Stimulated activated CD4-positive, alpha-beta T cell treated with anti-CD3 and anti-CD28 coated beads, Interleukin-15, amount 100 ng/mL, for 24 hours (primary cell): ENCODE results near the gene ARHGEF11.

ENCODE experiments used
- DNase-seq: peaks from one replicate; pipeline ENCODE4 v3.0.0-alpha.2; 2020

The ARHGEF11 gene

DNA sequence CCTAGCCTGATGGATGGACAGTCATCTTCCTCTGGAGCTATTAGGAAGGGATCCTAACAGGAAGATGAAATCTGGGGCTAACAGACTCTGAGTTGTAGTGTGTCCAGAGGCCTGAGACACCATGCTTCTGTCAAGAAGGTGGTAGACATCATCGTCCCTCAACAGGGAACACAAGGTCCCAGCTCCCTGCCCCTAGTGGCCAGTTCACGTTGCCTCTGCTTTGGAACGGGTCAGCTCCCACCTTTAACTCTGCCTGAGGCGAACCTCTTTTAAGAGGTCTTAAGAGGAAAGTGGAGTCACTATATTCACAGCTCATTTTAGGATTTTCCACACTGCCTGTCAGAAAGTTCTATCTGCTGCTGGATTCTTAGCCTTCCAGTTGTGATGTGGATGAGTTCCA lies 96.8 kb downstream of the ARHGEF11 start:
- DNase-seq: no peak

DNA sequence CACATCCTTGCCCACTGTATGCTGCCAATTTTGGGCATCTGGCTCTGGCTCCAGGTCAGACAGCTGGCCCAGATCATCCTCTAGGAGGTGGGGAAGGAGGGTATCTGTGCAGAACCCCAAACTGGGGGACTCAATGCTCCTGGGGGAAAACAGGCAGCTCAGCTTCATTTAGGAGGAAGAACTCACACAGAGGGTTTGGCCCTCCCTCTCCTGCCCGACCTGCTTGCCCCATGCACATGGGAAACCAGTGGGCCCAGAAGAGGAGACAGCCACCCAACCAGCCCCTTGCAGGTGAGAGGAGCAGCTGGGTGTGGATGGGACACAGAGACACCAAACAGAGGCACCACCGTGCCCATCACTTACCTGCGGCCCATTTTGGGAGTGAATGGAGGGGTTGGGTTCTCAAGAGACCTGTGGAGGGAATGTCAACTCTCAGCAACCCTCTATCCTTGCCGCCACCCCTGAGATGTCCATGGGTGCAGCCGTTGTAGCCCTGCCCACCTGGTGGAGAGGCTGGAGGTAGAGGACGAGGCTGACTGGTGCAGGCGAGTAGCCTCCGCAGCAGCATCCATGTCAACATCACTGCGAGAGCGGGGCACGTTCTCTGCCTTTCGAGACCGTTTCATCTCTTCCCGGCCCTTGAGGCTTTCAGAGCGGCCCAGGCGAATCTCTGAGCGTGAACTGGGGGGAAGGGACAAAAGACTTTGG lies 97.6 kb downstream of the ARHGEF11 start:
- DNase-seq: no peak

DNA sequence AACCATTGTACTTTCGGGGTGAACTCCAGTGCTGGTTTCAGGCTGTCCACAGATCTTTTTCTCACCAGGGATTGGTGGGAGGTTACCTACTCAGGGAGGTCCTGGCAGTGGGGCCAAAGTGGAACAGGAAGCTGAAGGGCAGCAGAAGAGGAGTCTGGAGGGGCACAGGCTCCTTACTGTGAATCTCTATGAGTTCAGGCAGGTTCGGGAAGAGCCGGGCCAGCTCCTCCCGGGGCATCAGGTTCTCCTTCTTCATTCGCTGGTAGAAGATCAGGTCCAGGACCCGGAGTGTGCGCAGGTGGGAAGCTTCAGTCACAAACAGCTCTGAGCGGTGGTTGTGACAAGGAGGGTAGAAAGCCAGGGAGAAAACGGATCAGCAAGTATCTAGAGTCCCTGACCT lies 98.4 kb downstream of the ARHGEF11 start:
- DNase-seq: no peak

DNA sequence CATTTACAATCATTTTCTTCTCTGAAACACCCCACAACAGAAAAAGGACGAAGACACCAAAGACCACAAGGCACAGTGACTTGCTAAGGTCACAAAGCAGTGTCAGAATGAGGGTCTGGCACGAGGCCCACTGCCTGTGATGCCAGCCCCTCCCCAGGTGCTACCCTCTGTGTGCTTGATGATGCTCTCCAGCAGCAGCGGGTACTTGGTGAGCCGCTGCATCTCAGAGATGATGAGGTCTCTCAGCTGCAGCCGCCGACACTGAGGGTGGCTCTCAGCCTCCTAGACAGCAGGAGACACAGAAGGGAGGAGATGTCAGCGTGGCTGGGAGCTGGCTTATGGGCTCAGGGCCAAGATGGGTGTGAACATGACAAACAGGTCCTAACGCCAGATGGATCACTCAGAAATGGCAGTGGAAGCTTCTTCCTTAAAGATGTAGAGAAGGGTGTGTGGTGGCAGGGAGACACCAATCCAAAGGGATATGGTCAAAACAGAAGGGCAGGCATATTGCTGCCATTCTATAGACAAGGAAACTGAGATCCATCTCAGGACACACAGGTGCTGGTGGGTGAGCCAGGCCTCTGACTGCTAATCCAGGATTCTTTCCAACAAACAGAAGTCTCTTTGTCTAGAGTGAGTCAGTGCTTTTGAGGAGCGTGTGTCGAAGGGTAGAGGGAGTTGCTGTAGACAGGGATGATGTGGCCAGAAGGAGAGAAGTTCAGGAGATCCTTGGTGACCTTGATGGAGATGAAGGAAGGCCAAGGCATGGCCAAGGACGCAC lies 99.5 kb downstream of the ARHGEF11 start:
- no peak for DNase-seq

DNA sequence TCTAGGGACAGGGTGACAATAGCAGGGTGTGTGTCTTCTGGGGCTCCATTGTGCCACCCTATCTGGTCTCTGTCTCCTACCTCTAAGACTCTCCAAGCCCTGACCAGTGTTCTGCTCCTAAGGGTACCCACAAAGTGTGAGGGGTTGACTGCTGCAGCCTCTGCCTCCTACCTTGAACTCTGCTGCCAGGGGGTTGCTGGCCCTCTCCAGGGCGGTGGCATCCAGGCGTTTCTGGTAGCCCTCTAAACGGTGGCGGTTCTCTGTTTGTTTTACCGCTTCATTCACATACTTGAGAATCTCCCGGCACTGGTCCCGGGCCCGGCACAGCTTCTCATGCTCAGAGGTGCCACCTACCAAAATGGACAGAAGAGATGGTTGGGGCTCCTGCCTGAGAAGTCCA lies 100.7 kb downstream of the ARHGEF11 start:
- DNase-seq: no peak

DNA sequence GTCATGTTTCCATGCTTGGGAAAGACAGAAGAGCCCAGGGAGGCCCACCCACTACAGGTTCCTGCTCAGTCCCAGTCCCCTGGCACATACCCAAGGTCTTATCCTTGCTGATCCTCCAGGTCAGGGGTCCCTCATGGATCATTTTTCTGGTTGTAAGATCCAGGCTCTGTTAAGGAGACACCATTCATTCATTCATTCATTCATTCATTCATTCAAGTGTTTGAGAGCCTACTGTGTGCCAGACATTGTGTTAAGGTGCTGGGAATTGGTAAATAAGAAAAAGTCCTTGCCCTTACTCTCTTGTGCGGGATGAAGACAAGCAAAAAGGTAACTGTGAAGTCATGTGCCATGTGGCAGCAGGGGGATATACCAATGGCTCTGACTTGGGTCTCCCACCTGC lies 101.3 kb downstream of the ARHGEF11 start:
- DNase-seq: no peak

DNA sequence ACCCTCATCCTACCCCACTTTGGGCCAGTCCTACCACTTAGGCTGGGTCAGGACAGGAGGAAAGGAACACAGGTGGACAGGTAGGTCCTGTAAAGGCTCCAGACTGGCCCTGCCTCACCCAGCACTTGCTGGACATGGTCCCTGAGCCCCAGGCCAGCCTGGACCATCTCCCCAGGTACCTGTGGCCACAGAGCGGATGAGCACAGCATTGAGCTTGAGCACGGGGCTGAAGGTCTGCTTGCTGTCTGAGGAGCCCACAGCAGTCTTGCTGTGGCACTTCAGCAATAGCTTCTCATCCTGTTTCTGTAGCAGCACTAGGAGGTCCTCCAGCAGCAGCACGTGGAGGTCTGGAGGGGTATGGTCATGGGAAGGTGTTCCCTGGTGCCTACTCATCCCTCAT lies 101.8 kb downstream of the ARHGEF11 start:
- DNase-seq: no peak

DNA sequence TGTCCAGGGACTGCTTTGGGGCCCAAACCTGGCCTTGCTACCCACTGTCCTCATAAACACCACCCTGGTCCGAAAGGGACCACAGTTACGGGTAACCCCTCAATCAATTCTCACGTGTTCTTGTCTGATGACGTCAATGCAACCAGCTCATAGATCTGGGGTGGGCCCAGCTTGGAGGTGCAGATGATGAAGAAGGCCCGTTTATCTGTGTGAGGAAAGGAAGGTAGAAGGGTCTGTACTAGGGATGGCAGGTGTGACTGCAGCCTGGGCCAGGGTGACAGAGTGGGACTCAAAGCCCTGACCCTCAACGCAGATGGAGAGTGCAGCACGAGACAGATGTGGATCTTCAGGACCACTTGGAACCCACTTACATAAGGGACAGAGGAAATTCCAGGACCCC lies 103.0 kb downstream of the ARHGEF11 start:
- DNase-seq: no peak

DNA sequence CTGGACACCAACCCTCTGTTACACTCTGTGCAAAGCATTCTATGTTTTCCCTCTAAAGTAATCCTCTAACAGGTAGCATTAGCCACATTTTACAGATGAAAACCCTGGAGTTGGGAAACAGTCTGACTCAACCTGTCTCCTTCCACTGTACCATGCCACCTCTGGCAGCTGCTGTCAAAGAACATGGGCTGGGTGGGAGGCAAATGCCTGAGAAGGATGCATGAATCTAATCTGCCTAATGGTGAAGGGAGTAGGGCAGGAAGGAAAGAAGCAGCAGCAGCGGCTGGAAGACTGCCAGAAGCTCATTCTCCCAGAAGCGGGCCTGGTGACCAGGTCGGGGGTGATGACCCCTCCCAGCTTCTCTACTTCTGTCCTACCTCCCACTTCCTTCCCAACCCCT lies 103.4 kb downstream of the ARHGEF11 start:
- DNase-seq: no peak

DNA sequence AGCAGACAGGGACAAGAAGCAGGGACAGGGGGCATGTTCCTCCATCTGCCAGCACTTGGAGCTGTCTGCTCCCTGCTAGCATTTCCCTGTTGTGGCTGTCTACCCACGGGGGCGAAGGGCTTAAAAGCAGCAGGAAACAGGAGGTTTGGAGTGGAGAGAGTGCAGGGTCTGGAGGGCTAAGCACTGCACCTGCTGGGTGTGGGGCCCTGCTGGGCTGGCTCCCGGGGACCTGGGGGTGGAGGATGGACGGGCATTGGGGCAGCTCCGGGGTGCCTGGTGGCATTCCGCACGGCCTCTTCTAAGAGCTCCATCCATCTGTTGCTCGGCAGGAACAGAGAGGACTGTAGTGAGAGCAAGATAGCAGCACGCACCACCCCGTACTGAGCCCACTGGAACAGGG lies 103.9 kb downstream of the ARHGEF11 start:
- DNase-seq: no peak

DNA sequence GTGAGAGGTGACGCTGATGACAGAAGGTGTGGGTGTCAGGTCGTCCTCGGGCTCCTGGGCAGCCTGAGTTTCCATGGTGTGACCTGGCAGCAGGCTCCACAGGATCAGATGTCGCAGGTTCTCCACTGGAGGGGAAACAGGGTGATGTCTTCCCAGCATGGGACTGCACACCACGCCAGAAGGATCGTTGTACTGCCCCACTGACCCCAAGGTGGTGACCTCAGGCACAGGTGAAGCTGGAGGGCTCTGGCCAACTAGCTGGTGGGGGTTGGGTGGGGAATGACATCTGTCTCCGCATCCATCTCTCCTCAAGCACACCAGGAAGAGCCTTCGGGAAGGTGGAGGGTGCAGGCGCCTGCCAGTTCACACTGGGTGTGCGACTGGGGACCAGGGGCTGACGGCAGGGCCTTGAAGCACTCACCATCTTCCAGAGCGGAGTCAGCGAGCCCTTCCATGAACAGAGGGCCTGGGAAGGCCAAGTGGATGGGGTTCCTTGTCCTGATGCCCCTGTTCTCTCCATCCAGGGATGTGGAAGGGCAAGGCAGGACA lies 105.7 kb downstream of the ARHGEF11 start:
- DNase-seq: no peak

DNA sequence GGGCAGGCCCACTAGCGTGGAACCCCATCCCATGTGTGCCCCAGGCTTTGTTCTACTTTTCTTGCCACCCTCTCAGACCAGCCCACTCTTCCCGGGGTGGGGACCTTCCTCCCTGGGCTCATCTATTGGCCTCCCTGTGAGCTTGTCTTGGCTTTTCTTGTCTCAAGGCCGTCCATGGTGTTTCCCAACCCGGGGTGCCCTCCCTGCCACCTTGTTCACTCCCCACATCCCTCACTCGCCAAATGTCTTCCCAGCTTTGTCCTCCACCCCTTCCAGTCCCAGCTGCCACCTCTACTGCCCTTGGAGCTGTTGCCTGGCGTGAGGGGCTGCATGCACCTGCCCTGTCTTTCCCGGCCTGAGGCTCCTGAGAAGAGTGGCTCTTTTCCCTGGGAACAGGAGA lies 106.7 kb downstream of the ARHGEF11 start:
- DNase-seq: no peak

DNA sequence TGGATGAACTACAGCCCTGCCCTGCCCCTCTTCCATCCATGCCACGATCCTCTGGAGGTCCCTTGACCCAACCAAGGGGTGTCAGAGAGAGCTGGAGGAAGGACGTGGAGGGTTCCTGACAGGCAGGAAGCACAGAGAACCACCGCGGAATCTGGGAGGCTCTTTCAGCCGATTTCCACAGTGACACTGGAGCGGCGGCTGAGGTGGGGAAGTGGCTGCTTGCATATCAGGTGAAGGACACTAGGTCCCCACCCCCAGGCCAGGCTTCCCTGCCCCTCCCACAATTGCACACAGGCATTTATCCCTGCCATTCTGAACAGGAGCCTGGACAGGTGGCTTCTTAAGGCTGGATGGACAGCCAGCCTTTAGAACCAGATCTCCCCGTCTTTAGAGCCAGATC lies 107.7 kb downstream of the ARHGEF11 start:
- no peak for DNase-seq

DNA sequence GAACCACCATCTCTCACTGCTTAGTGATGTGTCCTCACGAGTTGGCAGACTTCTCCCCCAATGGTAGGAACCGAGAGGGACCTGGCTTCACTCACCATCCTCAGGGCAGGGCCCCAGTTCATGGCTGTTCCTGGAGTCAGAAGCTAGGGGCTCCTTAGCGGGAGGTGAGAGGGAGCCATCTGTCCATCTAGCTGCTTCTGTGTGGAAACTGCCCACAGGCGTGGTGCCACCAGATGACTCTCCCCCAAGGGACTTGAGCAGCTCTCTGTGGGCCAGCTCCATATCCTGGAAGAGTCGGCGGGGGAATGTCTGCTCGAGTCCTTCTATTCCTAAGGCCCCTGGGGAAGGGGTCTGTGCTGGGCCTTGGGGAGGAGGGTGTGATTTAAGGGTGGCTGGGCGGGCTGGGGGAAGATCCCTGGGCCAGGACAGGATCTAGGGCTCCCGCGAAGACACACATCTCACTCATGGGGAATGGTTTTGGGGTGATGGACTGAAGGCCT lies 108.8 kb downstream of the ARHGEF11 start:
- DNase-seq: no peak

DNA sequence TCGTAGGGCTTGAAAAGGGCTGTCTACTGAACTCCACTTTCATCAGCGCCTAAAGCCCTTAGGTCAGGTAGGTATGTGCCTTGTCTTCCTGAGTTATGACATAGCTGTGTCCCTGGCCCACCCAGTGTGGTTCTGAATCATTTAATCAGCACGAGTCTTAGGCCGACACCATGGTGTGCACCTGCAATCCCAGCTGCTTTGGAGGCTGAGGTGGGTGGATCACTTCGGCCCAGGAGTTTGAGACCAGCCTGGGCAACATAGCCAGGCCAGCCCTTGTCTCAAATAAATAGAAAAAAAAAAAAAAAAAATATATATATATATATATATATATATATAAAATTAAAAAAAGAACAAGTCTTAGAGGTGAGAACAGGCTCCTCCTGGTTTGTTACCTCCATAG lies 109.4 kb downstream of the ARHGEF11 start:
- DNase-seq: no peak

DNA sequence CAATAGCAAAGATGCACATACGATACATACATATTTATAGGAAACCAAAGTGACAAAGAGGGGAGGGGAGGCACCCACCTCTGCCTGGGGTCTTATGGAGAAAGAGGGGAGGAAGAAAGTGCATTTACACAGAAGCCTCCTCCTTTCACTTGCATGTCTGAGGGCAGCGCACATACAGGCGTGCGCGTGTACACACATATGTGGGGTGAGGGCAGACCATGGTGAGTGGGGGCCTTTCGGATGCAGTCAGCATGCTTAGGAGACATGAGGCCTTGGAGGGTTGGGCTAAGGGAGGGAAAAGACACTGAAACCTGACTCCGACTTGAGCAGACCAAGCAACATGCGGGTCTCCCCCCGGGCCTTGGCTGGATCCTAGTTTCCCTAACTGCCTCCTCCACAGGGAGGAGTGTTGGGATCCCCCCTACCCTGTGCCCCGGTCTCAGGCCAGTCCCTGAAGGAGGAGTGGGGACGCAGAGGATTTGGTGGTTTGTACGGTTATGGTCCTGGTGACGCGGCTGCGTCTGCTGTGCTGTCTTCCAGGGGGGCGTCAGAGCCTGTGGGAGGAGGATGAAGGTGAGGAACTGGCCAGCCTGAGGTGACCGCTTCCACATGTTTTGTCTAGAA lies 109.9 kb downstream of the ARHGEF11 start:
- no peak for DNase-seq

DNA sequence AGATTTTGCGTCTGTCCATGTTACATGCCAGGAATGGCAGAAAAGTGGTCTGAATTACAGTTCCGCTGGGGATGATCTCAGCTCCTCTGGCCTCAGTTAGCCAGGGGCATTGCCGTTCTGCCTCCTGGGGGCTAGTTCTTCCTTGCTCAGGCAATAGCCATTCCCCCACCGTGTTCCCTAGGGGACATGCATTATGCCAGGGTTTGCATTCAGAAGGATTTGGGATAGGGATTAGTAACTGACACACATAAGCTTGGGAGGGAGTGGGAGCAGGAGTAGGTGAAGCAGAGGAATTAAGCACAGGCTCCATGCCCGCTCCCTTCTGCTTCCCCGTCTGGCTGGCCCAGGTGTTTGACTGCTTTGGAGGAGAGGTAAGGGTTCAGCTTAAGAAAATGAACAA lies 112.4 kb downstream of the ARHGEF11 start:
- DNase-seq: no peak

DNA sequence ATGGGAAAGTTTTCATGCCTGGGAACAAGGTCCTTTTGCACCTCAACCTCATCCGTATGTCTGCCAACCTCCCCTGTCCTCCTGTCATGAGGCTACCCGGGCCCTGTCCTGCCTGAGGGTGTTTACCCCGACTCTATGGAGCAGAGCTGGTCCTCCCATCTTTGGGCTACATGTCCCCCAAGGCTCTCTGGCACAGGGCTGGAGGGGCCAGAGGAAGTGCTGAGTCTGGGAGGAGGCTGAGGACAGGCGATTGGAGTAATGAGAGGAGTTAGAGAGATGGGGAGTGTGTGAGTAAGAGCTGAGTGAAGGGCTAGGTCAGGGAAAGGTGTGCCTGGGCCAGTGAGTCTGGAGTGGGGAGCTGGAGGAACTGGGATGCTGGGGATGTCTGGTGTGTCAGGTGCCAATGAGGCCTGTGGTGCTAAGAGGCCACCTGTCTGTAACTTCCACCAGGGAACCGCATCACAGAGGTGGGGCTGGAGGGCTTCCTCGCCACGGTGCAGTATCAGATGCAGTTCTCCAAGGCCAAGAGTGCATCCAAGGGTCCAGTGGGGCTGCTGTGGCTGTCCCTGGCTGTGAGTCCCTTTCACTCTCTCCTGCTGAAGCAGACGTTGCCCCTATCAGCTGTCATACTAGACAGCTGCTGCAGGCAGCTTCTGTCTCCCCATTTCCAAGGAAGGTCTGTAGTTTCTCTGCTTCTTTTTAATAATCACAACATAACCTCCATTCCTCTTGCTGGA lies 113.4 kb downstream of the ARHGEF11 start:
- DNase-seq: no peak

DNA sequence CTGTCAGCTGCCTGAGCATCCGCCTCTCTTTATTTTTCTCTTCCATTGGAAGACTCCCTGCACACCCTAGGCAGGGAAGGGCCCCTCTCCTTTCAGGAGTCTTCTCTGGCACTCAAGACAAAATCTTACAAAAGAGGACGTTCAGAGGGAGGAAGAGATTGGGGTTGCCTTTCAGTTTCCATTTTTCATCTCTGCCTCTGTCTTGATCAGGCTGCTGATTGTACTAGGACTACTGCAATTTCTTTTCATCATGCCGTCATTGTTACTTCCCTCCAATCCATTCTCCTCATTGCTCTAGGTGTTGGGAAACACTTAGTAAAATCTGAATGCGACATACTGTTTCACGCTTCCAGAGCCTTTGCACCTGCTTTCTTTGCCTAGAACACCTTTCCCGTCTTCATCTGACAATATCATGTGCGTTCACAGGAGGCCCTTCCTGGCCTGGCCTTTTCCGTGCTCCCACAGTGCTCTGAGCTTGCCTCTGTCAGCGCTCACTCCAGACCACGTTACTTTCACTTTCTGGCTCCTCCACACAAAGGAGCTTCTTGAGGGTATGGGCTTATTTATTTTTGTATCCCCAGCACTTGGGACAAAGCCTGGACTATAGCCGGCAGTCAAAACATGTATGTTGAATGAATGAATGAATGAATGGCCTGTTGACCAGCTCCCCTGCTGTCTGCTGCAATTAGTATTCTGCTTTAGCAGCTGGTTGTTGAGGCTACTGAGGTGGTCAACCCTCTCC lies 114.2 kb downstream of the ARHGEF11 start:
- DNase-seq: no peak

DNA sequence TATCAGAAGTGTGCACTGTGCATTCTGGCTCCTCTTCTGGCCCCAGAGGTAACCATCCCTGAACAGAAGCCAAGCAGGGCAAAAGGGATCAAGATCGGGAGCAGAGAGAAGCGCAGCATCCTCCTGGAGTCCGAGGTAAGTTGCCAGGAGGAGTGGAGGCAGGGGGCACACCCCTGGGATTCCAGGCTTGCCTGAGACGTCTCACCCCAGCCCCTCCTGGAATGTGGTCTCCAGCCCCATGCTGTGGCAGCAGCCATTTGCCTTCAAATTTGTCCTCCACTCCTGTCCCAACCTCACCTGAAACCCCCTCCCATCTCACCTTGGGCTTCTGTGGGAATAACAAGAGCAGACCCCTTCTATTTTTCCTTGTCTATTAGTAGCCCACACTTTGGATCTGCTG lies 115.1 kb downstream of the ARHGEF11 start:
- no peak for DNase-seq

DNA sequence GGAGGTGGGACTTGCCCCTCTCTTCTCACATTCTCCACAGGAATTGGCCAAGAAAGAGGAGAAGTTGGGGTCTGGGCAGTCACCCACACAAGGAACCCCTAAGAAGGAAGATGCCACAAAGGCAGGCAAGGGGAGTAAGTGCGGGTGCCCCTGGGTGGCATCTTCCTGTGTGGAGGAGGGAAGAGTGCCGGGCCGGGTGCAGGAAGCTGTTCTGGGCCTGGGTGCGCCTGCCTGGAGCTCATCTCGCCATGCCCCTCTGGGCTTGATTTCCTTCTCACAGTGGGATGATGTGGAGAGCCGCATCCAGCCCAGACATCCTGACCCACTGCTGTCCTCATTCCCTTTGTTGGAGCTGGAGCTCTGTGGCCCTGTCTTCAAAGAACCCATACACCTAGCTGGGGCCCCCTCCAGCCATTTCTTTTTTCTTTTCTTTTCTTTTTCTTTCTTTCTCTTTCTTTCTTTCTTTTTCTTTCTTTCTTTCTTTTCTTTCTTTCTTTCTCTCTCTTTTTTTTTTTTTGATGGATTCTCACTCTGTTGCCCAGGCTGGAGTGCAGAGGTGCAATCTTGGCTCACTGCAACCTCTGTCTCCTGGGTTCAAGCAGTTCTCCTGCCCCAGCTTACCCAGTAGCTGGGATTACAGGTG lies 115.8 kb downstream of the ARHGEF11 start:
- DNase-seq: no peak
